Tibial nerve (tissue), 4 donors: ENCODE measurements around the gene FCN3. TPM values are rescaled to one million over a fixed set of nuclear protein-coding genes. Genes with fewer than 3 reads are reported as not detected.

ENCODE experiments used
- DNase-seq, 2 donors: peaks; one replicate each; pipeline ENCODE4 v3.0.0-alpha.2; 2019; ENCODE audit warnings: low spot score in 2 of 2
- H3K27ac ChIP-seq, 4 donors: fragments of 200-600 bp; sonication (generic) in 3 of 4; one replicate each; pipeline ENCODE4 v1.5.1; 2017 to 2019; ENCODE audit warnings: mild to moderate bottlenecking in 1 of 4
- H3K27me3 ChIP-seq, 2 donors: fragments of 200-600 bp; sonication (generic) in 1 of 2; one replicate each; pipeline versions ENCODE4 v1.5.1 to v1.6.0; 2017 to 2019
- H3K36me3 ChIP-seq, 3 donors: fragments of 200-600 bp; sonication (generic); one replicate each; pipeline ENCODE4 v1.5.1; 2018 to 2019
- H3K4me1 ChIP-seq, 4 donors: fragments of 200-600 bp; sonication (generic) in 3 of 4; one replicate each; pipeline ENCODE4 v1.5.1; 2017 to 2019
- H3K4me3 ChIP-seq, 4 donors: fragments of 200-600 bp; sonication (generic) in 3 of 4; one replicate each; pipeline ENCODE4 v1.5.1; 2017 to 2019; ENCODE audit warnings: mild to moderate bottlenecking in 1 of 4, moderate library complexity in 1 of 4
- H3K9me3 ChIP-seq, 4 donors: fragments of 200-600 bp; sonication (generic) in 3 of 4; one replicate each; pipeline ENCODE4 v1.5.1; 2017 to 2019
- CTCF ChIP-seq, 5 experiments: fragments of 200-600 bp in 3 of 5; fragments of 450-650 bp in 2 of 5; sonication (generic) in 3 of 5; IDR thresholded peaks; one replicate each; pipeline ENCODE4 v1.5.1; 2016 to 2019; ENCODE audit warnings: antibody characterized with exemption in 5 of 5, mild to moderate bottlenecking in 3 of 5, moderate library complexity in 2 of 5
- EP300 ChIP-seq, 2 donors: sonication (generic); formaldehyde crosslinking; IDR thresholded peaks; one replicate each; pipeline ENCODE4 v1.6.1; 2017; ENCODE audit warnings: antibody characterized with exemption in 2 of 2, mild to moderate bottlenecking in 1 of 2
- POLR2A ChIP-seq, 2 donors: fragments of 450-650 bp; IDR thresholded peaks; one replicate each; pipeline ENCODE4 v1.6.1; 2017; ENCODE audit warnings: antibody characterized with exemption in 2 of 2, mild to moderate bottlenecking in 2 of 2, moderate library complexity in 2 of 2
- WGBS, 2 donors: methylation state at CpG; one replicate each; pipeline ENCODE4 v1.1.5; 2018; 5-methylcytosine and 5-hydroxymethylcytosine counted together
- total RNA-seq, 4 donors: library from RNA; depleted of rRNA; stranded (reverse); fragments of >200 nt; gene quantifications; one replicate each; pipeline ENCODE4 v1.1.0, GENCODE V29; 2016

Gene FCN3
- total RNA-seq, 4 donors from 2014 or later = 2.5 to 8.7 (median 3.7) TPM; not detected in 1

DNA sequence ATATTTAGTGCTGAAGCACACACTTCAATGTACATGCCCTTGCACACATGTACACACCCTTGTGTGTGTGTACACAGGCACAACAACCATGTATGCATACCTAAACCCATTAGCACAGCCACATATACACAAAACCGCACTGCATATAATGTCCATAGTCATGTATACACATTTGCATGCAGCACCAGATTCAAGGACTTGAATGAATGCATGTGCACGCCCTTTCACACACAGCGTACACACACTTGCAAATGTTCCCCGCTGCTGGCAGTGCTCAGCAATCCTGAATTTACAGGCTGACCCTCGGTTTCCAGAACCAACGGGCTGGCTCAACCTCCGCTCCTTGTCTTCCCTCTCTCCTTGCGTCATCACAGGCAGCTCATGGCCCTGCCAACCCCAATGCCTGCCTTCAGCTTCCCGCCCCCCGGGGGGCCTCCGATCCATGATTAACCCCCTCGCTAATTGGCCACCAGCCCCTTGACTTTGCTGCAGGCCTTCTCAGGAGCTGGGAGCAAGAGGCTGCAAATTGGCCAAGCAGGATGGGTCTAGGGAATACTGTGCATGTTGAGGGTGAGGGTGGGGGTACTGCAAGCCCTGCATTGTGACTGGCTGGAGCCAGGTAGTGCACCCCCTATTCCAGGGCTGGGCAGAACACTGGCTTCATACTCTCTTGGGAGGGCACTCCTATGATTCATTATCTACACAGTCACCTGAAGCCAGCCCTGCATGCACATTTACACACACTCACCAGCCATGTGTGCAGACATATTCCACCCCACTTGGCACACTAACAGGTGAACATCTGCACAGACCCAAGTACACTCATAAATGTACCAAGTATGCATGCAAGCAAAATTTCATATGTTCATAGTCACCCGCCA lies 25.7 kb upstream of the FCN3 start:
- Histone ChIP-seq H3K4me3 (no peak overlapping the region), H3K27ac (no peak overlapping the region), H3K9me3 (no peaks in the 10 kb centered on the region), H3K27me3 (no peaks in the 10 kb centered on the region), H3K36me3 (no peaks in the 10 kb centered on the region), H3K4me1 (peaks cover 0 to 78% (median 39%) of the 10 kb centered on the region in 4 donors)
- 27 to 36% methylated on average over 13 of the region's 13 CpGs for WGBS, 2 donors
- TF ChIP-seq CTCF (IDR thresholded peaks at IDR 0.05) (no peak), EP300 (IDR thresholded peaks at IDR 0.05) (no peak), POLR2A (IDR thresholded peaks at IDR 0.05) (no peak)
- DNase-seq = no peak

GRCh38 chr1:27399251-27400025 lies 24.8 kb upstream of the FCN3 start:
- Histone ChIP-seq H3K36me3 (no peaks in the 10 kb centered on the region), H3K27me3 (no peaks in the 10 kb centered on the region), H3K9me3 (no peaks in the 10 kb centered on the region), H3K4me3 (no peak overlapping the region), H3K4me1 (peaks cover 0 to 72% (median 30%) of the 10 kb centered on the region in 4 donors), H3K27ac (no peak overlapping the region)
- 40 to 42% methylated on average over 13 to 19 of the region's 19 CpGs for WGBS, 2 donors
- no peak for DNase-seq
- TF ChIP-seq EP300 (IDR thresholded peaks at IDR 0.05) (no peak), POLR2A (IDR thresholded peaks at IDR 0.05) (no peak), CTCF (IDR thresholded peaks at IDR 0.05) (no peak)

DNA sequence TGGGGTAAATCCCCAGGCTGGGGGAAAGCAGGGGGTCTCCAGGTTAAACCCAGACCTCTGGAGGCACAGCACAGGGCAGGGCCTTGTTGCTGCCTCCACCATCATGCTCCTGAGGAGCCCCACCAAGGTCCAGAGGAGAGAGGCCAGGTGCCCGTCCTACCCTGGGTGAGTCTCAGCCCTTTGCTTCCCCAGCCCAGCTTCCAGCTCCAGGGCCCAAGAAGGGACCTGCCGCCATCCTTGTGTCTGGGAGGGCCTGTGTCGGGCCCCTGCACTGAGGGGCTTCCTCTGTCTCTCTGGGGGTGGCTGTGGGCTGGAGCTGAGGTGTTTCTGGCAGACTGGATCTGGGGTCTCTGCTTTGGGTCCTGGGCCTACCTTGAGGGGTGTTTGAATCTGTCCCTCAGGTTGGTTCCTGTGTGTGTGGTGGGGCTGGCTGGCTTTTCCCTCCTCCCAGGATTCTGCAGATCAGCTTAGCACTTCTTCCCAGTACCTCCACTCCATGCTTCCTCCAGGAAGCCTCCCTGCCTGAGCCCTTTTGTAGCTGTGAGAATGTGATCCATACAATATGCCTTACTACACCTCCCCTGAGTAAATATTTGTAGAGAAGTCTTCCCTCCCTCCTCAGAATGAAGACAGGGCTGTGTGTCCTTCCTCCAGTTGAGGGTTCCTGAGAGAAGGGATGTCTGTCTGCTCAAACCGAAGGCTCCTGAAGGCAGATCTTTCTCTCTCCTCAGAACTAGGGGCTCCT lies 24.0 kb upstream of the FCN3 start:
- no peak for DNase-seq
- Histone ChIP-seq H3K9me3 (no peaks in the 10 kb centered on the region), H3K27me3 (no peaks in the 10 kb centered on the region), H3K27ac (no peak overlapping the region), H3K4me1 (peaks cover 0 to 63% (median 23%) of the 10 kb centered on the region in 4 donors), H3K36me3 (no peaks in the 10 kb centered on the region), H3K4me3 (no peak overlapping the region)
- TF ChIP-seq EP300 (IDR thresholded peaks at IDR 0.05) (no peak), POLR2A (IDR thresholded peaks at IDR 0.05) (no peak), CTCF (IDR thresholded peaks at IDR 0.05) (no peak)
- 71 to 80% methylated on average over 4 of the region's 4 CpGs for WGBS, 2 donors

- TF ChIP-seq CTCF (IDR thresholded peaks at IDR 0.05) = no peak
- no peak for TF ChIP-seq POLR2A (IDR thresholded peaks at IDR 0.05)
- TF ChIP-seq EP300 (IDR thresholded peaks at IDR 0.05) = no peak
- peaks cover 0 to 60% (median 16%) of the 10 kb centered on the region in 4 donors for H3K4me1 ChIP-seq
- 64 to 72% methylated on average over 6 to 7 of the region's 7 CpGs for WGBS, 2 donors
- no peaks in the 10 kb centered on the region for H3K36me3 ChIP-seq
- no peak for DNase-seq
- no peak overlapping the region for H3K4me3 ChIP-seq
- no peaks in the 10 kb centered on the region for H3K9me3 ChIP-seq
- no peak overlapping the region for H3K27ac ChIP-seq
- no peaks in the 10 kb centered on the region for H3K27me3 ChIP-seq
Observed at GRCh38 chr1:27397749-27398148, 23.1 kb upstream of the FCN3 start.
